CD4-positive, alpha-beta T cell treated with Interleukin-12 subunit alpha and Interleukin-12 subunit beta, for 1 hour (primary cell): ENCODE data around the gene BMPR1A.
"Not testable (repeated sequence)": the region's sequence is repeated elsewhere in the genome, so short reads cannot be mapped to it uniquely, and the experiment has no call there.

ENCODE experiments used
- DNase-seq: peaks from one replicate; pipeline ENCODE4 v3.0.0-alpha.2; 2020

Gene BMPR1A

DNA sequence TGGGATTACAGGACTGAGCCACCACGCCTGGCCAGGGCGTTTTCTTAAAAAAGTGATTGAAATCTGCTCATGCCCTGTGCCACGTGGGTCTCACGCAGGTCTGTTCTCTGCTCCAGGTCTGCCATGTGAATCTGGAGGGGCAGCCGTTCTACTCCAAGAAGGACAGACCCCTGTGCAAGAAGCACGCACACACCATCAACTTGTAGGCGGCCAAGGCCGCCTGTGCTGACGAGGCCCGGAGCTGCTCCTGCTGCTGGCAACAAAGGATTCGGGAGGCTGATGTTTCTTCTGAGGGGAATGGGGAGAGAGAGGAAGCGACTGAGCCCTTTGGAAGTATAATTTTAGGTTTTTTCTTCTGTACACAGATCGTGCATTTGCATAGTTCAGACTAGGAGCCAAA, 23.6 kb upstream of the BMPR1A start:
- DNase-seq = no peak

- DNase-seq = no peak
Measured at GRCh38 chr10:86733260-86733671, 23.2 kb upstream of the BMPR1A start.

DNA sequence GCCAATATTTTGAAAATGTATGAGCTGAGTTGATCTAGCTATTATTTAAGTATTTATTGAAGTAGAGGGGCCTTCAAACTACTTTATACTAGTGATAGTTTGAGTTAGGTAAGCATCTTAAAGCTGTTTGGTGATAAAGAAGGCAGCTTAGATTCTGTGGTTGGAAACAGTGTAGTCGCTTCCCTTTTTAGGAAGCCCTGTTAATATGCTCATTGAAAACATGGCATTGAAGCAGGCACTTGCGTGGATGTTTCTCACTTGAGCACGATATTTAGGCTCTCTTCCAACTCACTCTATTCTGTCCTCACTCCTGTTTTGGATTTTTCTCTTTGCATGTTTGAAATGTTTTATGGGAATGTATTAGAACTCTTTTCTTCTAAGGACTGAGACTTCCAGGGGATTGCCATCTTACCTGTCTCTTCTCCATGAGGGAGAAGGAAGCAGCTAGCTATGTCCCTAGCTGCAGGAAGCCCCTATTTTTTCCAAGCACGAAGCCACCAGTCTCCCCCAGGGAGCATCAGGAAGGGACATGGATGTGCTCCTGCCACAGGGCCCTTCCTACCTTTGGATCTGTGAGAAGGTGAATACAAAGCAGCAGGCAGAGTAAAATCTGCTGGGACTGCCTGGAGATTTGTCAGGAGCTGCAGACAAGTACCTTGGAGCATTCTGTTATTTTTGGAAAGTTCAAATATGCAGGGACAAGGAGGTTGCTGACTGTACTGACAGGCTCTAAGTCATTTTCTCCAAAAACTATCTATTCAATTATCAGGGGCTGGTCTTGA, 22.0 kb upstream of the BMPR1A start:
- DNase-seq = no peak

DNA sequence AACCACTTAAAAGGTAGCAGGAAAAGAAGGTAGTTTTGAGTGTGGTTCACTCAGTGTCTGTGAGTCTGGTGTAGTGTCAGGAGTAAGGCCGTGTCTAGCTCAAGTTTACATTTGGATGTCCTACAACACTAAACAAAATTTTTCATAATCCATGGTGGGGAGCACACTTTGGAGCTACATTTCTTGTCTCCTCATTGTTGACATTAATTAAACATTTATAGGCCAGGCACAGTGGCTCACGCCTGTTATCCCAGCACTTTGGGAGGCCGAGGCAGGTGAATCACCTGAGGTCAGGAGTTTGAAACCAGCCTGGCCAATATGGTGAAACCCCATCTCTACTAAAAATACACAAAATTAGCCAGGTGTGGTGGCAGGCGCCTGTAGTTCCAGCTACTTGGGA, 21.1 kb upstream of the BMPR1A start:
- DNase-seq = not testable (repeated sequence)

- DNase-seq = no peak
Measured at GRCh38 chr10:86742230-86742629, 14.2 kb upstream of the BMPR1A start.

GRCh38 chr10:86744067-86744725, 12.2 kb upstream of the BMPR1A start:
- no peak for DNase-seq

DNA sequence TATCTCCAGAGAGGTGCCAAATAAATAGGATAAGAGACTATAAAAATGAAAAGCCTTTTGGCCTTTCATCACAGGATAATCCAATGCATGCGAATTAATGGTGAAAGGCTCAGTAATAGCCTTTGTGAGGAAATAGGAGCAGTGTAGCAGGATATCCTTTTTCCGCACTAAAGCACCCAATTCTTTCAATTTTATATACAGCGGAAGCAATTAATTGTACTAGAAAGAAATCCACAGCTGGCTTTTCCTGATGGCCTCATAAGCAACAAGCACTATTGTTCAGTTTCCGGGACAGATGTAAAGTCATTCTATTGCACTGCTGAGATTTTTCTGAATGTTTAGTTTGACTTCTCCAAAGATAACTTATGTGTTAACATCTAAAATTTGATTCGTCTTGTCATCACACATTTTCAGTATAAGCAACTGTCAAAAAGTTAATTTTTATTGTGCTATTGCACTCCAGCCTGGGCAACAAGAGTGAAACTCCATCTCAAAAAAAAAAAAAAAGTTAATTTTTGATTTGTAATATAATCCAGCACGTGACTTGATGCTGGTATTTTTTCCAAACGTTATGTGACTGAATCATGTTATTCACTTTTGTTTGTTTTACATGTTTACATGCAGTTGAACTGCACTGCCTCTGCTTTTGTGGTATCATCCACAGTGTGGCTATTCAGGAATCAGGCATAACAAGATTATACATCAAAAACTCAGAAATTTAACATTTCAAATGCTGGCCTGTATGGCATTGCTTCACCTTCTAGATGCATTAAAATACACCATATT, 8.4 kb upstream of the BMPR1A start:
- no peak for DNase-seq

DNA sequence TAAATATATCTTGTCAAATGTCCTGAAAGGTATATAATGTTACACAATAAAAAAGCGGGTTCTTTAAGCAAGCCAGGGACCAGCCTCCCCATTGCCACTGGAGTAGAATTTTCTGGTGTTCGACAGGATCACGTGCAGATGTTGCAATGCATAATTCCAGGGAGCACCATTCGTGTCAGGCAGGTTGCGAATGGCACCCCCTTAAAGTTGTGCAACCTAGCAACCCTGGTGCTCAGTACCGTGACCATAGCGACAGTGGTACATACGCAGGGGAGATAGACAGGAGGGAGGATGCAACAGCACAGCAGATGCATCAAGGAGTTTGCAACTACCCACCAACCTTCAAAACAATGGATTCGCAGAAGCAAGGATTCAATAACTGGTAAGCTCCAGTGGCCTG, 6.6 kb upstream of the BMPR1A start:
- no peak for DNase-seq

GRCh38 chr10:86751477-86751876, 4.9 kb upstream of the BMPR1A start:
- no peak for DNase-seq

- no peak for DNase-seq
Measured at GRCh38 chr10:86752311-86752710, 4.1 kb upstream of the BMPR1A start.

- no peak for DNase-seq
Measured at GRCh38 chr10:86753051-86753450, 3.4 kb upstream of the BMPR1A start.

- DNase-seq = no peak
Measured at GRCh38 chr10:86753638-86754434, 2.6 kb upstream of the BMPR1A start.

GRCh38 chr10:86755454-86755739, 1.0 kb upstream of the BMPR1A start:
- no peak for DNase-seq

DNA sequence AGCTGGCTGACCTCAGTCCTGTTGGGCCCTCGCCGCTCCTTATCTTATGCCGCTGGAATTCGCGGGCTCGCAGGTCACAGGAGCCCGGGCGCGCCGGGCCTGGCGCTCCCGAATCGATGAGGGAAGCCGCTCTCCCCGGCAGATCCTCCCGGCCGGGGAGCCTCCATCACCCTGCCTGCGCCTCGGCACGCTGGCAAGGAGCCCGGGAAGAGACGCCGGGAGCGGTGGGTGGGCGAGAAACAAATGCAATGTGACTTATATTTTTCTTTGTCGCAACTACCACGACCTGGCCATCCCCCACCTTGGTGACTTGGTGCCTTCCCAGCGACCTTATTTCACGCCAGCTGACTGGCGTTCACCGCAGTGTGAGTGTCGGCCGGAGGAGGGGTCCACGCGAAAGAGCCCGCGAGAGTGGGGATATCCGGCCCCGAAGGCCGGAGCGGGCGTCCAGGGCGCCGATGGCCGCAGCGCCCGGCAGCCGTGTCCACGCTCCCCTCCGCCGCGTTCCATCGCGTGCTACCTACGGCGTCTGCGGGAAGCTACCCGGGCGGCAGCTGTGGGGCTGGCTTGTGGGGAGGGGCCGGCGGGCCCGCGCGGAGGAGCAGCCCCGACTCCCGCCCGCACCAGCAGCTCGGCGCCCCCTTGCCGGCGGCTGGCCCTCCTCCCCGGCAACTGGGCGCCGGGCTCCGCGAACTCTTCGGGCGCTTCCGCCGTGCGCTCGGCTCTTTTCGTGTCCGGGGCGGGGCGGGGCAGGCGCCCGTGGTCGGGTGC, 494 bp upstream of the BMPR1A start:
- peak; percentile 92 for DNase-seq

- DNase-seq = no peak
Measured at GRCh38 chr10:86757113-86757972, 924 bp downstream of the BMPR1A start.

DNA sequence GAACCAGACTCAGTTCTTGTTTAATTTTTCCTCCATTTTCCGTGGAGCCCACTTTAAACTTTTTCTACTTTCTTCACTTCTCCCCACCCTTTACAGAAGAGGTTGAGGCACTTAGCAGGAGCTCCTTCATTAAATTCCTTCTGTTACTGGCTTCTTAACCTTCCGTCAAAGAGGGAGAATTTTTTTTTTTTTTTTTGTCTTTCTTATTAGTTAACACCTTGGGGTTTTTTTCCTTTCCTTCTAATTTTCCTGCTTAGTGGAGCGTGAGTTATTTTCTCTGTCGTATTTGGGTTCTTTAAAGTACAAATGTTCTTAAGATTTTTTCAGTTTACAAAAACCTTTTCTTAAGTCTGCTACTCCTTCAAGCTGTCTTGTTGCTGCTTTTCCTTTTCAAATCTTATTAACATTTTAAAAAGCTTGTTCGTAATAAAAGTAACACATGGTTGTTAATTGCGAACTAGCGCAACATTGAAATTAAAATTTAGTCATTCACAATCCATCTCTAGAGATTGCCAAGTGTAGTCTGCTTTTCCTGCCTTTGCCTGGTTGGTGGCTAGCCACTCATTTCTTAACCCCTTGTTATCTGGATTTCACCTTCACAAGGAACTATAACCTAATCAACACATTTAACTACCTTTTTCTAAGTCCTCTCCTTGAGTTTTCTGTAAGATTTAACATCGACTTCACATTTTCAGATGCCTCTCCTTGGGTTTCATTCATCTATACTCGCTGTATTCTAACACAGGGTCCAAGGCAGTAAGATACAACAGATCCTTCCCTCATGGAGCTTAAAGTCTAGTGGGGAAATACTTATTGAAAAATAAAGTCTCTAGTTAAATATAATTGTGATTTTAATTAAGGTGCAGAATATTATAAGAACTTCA, 2.0 kb downstream of the BMPR1A start:
- DNase-seq = no peak

DNA sequence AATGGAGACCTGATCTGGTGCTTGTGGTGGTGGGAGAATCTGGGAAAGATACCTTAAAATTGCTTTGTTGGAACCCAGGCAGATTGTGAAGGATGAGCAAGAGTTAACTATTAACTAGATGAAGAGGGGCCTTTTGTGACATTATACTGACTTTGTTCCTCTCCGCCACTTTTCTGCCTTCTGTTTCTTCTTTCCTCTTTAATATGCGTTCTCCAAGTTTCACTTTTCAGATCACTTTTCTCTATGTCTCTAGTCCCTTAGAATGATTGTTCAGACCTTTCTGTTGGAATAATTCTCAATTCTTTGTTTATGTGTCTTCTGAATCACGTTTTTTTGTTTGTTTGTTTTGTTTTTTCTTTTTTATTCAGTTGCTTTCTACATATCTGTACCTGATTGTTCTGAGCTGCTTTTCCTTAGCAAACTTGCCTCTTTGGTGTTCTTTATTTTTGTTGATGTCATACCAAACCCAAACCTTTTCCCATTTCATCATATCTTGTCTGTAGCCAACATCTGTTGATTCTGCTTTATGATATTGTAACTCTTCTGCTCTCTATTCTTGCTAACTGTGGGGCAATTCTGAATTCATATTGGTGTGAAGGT, 2.8 kb downstream of the BMPR1A start:
- no peak for DNase-seq

- no peak for DNase-seq
Measured at GRCh38 chr10:86763404-86763803, 7.0 kb downstream of the BMPR1A start.

DNA sequence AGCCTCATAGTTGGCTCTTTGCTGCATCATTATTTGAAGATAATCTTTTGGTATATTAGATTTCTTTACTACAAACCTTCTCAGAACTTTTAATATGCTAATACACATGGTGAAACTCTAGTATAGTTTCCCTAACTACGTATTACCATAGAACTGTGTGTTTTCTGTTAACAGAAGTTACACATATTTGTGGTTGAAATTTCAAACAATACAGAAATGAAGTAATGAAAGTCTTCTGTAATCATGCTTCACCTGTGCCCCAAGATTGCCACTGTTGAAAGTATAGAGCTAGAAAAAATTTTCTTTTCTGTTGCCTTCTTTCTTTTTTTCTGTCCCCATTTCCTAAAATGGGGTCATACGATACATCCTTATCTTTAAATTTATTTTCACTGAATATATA, 9.1 kb downstream of the BMPR1A start:
- DNase-seq = no peak
